Muscle of leg (tissue), 11 donors: ENCODE measurements around the gene MICOS13. TPM values are rescaled to one million over a fixed set of nuclear protein-coding genes. Genes with fewer than 3 reads are reported as not detected.

ENCODE experiments used
- DNase-seq: peaks from one replicate; pipeline ENCODE4 v3.0.0; 2013
- H3K27ac ChIP-seq: one replicate; pipeline ENCODE4 v1.5.1; 2013; ENCODE audit warnings: mild to moderate bottlenecking, low read length, control low read depth
- H3K27me3 ChIP-seq: one replicate; pipeline ENCODE4 v1.6.1; 2013; ENCODE audit warnings: low read length; ENCODE audit not compliant: control insufficient read depth, insufficient read depth
- H3K36me3 ChIP-seq: one replicate; pipeline ENCODE4 v1.6.1; 2013; ENCODE audit warnings: low read length; ENCODE audit not compliant: control insufficient read depth, insufficient read depth
- H3K4me1 ChIP-seq: one replicate; pipeline ENCODE4 v1.6.1; 2013; ENCODE audit warnings: low read length; ENCODE audit not compliant: control insufficient read depth, insufficient read depth
- H3K4me3 ChIP-seq: one replicate; pipeline ENCODE4 v1.5.1; 2013; ENCODE audit warnings: low read length, control low read depth
- H3K9me3 ChIP-seq: replicated peaks from 2 replicates; pipeline ENCODE4 v1.6.1; 2013; ENCODE audit warnings: low read depth, low read length; ENCODE audit not compliant: control insufficient read depth
- WGBS: methylation state at CpG from one replicate; pipeline ENCODE4 v1.1.5; 2013; ENCODE audit warnings: missing lambda C conversion rate; ENCODE audit not compliant: insufficient coverage; 5-methylcytosine and 5-hydroxymethylcytosine counted together
- polyA plus RNA-seq, 8 donors: library from polyadenylated mRNA; unstranded; fragments of 120-200 nt; gene quantifications; one replicate each; pipeline versions ENCODE4 v1.2.1 to v1.2.3, GENCODE V29; 2013; ENCODE audit warnings: inconsistent platforms in 1 of 8, low replicate concordance in 1 of 8; ENCODE audit not compliant: insufficient read length in 8 of 8, insufficient read depth in 1 of 8
- total RNA-seq: library from RNA; stranded (reverse); fragments of 120-200 nt; gene quantifications from one replicate; pipeline ENCODE4 v1.2.4, GENCODE V29; 2013

MICOS13 gene
- total and polyA plus RNA-seq, 9 donors: 74.4 to 122 (median 92.7) TPM

- no peaks in the 10 kb centered on the region for H3K27me3 ChIP-seq
- DNase-seq: no peak
- H3K4me1 ChIP-seq: no peaks in the 10 kb centered on the region
- H3K36me3 ChIP-seq: peaks cover 86% of the 10 kb centered on the region
- no peak overlapping the region for H3K4me3 ChIP-seq
- H3K27ac ChIP-seq: no peak overlapping the region
- H3K9me3 ChIP-seq: no peaks in the 10 kb centered on the region
- 92% methylated on average over 3 of the region's 11 CpGs for WGBS
These were observed 31.9 kb downstream of the MICOS13 start for GRCh38 chr19:5648464-5648863.

- no peak overlapping the region for H3K4me3 ChIP-seq
- DNase-seq: no peak
- no peaks in the 10 kb centered on the region for H3K27me3 ChIP-seq
- peaks cover 84% of the 10 kb centered on the region for H3K36me3 ChIP-seq
- no peaks in the 10 kb centered on the region for H3K9me3 ChIP-seq
- no peak overlapping the region for H3K27ac ChIP-seq
- H3K4me1 ChIP-seq: no peaks in the 10 kb centered on the region
- 90% methylated on average over 2 of the region's 4 CpGs for WGBS
These were observed 33.6 kb downstream of the MICOS13 start for GRCh38 chr19:5646703-5647102.

GRCh38 chr19:5645409-5645808, 34.9 kb downstream of the MICOS13 start:
- Histone ChIP-seq H3K36me3 (peaks cover 78% of the 10 kb centered on the region), H3K9me3 (no peaks in the 10 kb centered on the region)
- WGBS: no CpG with 5 or more reads among the region's 5 CpGs

GRCh38 chr19:5644037-5644436, 36.3 kb downstream of the MICOS13 start:
- DNase-seq: no peak
- Histone ChIP-seq H3K9me3 (no peaks in the 10 kb centered on the region), H3K36me3 (peaks cover 69% of the 10 kb centered on the region), H3K4me1 (no peaks in the 10 kb centered on the region), H3K4me3 (no peak overlapping the region), H3K27me3 (no peaks in the 10 kb centered on the region), H3K27ac (no peak overlapping the region)
- no CpG with 5 or more reads among the region's 2 CpGs for WGBS

More at GRCh38 chr19:5645409-5645808, 34.9 kb downstream of the MICOS13 start:
- Histone ChIP-seq H3K27me3 (no peaks in the 10 kb centered on the region), H3K4me1 (no peaks in the 10 kb centered on the region), H3K27ac (no peak overlapping the region), H3K4me3 (no peak overlapping the region)
- no peak for DNase-seq

- Histone ChIP-seq H3K4me1 (no peaks in the 10 kb centered on the region), H3K27me3 (no peaks in the 10 kb centered on the region), H3K9me3 (no peaks in the 10 kb centered on the region), H3K27ac (no peak overlapping the region), H3K4me3 (no peak overlapping the region), H3K36me3 (peaks cover 63% of the 10 kb centered on the region)
- 88% methylated on average over 2 of the region's 4 CpGs for WGBS
- DNase-seq: no peak
These were observed 37.3 kb downstream of the MICOS13 start for GRCh38 chr19:5643060-5643459.

GRCh38 chr19:5642204-5642603, 38.1 kb downstream of the MICOS13 start:
- 86% methylated on average over 2 of the region's 2 CpGs for WGBS
- Histone ChIP-seq H3K27me3 (no peaks in the 10 kb centered on the region), H3K36me3 (peaks cover 57% of the 10 kb centered on the region), H3K27ac (no peak overlapping the region), H3K4me3 (no peak overlapping the region), H3K4me1 (no peaks in the 10 kb centered on the region), H3K9me3 (no peaks in the 10 kb centered on the region)
- DNase-seq: no peak

- Histone ChIP-seq H3K27ac (no peak overlapping the region), H3K4me1 (no peaks in the 10 kb centered on the region), H3K27me3 (no peaks in the 10 kb centered on the region), H3K4me3 (no peak overlapping the region), H3K9me3 (no peaks in the 10 kb centered on the region), H3K36me3 (peaks cover 47% of the 10 kb centered on the region)
- no peak for DNase-seq
- WGBS: 77% methylated on average over 2 of the region's 4 CpGs
These were observed 39.1 kb downstream of the MICOS13 start for GRCh38 chr19:5641171-5641570.

- no CpG with 5 or more reads among the region's 1 CpG for WGBS
- peaks cover 27% of the 10 kb centered on the region for H3K36me3 ChIP-seq
- no peak overlapping the region for H3K4me3 ChIP-seq
- H3K9me3 ChIP-seq: no peaks in the 10 kb centered on the region
- no peaks in the 10 kb centered on the region for H3K27me3 ChIP-seq
- H3K4me1 ChIP-seq: no peaks in the 10 kb centered on the region
- no peak overlapping the region for H3K27ac ChIP-seq
- DNase-seq: no peak
These were observed 42.3 kb downstream of the MICOS13 start for GRCh38 chr19:5637971-5638370.

GRCh38 chr19:5635427-5635826, 44.9 kb downstream of the MICOS13 start:
- no peaks in the 10 kb centered on the region for H3K9me3 ChIP-seq
- 90% methylated on average over 4 of the region's 6 CpGs for WGBS
- no peaks in the 10 kb centered on the region for H3K27me3 ChIP-seq
- H3K36me3 ChIP-seq: peaks cover 14% of the 10 kb centered on the region
- peaks cover 2% of the 10 kb centered on the region for H3K4me1 ChIP-seq
- no peak overlapping the region for H3K27ac ChIP-seq
- no peak overlapping the region for H3K4me3 ChIP-seq
- no peak for DNase-seq

GRCh38 chr19:5632657-5633056, 47.7 kb downstream of the MICOS13 start:
- no peaks in the 10 kb centered on the region for H3K27me3 ChIP-seq
- no peak overlapping the region for H3K27ac ChIP-seq
- no peak for DNase-seq
- H3K4me1 ChIP-seq: peaks cover 2% of the 10 kb centered on the region
- 50% methylated on average over 1 of the region's 5 CpGs for WGBS
- no peaks in the 10 kb centered on the region for H3K9me3 ChIP-seq
- no peak overlapping the region for H3K4me3 ChIP-seq
- H3K36me3 ChIP-seq: peaks cover 34% of the 10 kb centered on the region

- Histone ChIP-seq H3K4me3 (no peak overlapping the region), H3K27me3 (no peaks in the 10 kb centered on the region), H3K9me3 (no peaks in the 10 kb centered on the region), H3K4me1 (peaks cover 5% of the 10 kb centered on the region), H3K27ac (no peak overlapping the region), H3K36me3 (peaks cover 36% of the 10 kb centered on the region)
- no peak for DNase-seq
- no CpG with 5 or more reads among the region's 4 CpGs for WGBS
These were observed 48.1 kb downstream of the MICOS13 start for GRCh38 chr19:5632241-5632612.
